Endothelial cell (in vitro differentiated cells): ENCODE data around the gene SLC12A8. TPM values are rescaled to one million over a fixed set of nuclear protein-coding genes. Genes with fewer than 3 reads are reported as not detected.

ENCODE experiments used
- DNase-seq: peaks from one replicate; pipeline ENCODE4 v3.0.0; 2021; ENCODE audit warnings: low spot score
- H3K27ac Mint-ChIP-seq: one replicate; pipeline ENCODE4 v1.8.0; 2021; ENCODE audit warnings: mixed read lengths, inconsistent platforms; ENCODE audit not compliant: unreplicated experiment
- H3K27me3 Mint-ChIP-seq: one replicate; pipeline ENCODE4 v1.8.0; 2021; ENCODE audit warnings: mild to moderate bottlenecking, moderate library complexity, mixed read lengths, inconsistent platforms; ENCODE audit not compliant: unreplicated experiment
- H3K36me3 Mint-ChIP-seq: one replicate; pipeline ENCODE4 v1.8.0; 2021; ENCODE audit warnings: mild to moderate bottlenecking, low read depth, mixed read lengths, inconsistent platforms; ENCODE audit not compliant: unreplicated experiment
- H3K4me1 Mint-ChIP-seq: one replicate; pipeline ENCODE4 v1.8.0; 2021; ENCODE audit warnings: mild to moderate bottlenecking, mixed read lengths, inconsistent platforms; ENCODE audit not compliant: unreplicated experiment
- H3K4me3 Mint-ChIP-seq: one replicate; pipeline ENCODE4 v1.8.0; 2021; ENCODE audit warnings: mild to moderate bottlenecking, mixed read lengths, inconsistent platforms; ENCODE audit not compliant: unreplicated experiment
- H3K9me3 Mint-ChIP-seq: one replicate; pipeline ENCODE4 v1.8.0; 2021; ENCODE audit warnings: mixed read lengths, inconsistent platforms; ENCODE audit not compliant: unreplicated experiment
- total RNA-seq: library from RNA; stranded (reverse); fragmentation: NEBNext Ultra II Directional; extraction: Animal tissue kit (Norgen Biotek cat#: 25700); gene quantifications from one replicate; pipeline ENCODE4 v1.2.1, GENCODE V29; 2021; ENCODE audit not compliant: unreplicated experiment
- TF ChIP-seq, protein P1 (sequence below): fragments of 200-600 bp; sonication (generic); IDR thresholded peaks from one replicate; pipeline ENCODE4 v1.5.0; 2021; ENCODE audit warnings: antibody characterized with exemption; ENCODE audit not compliant: unreplicated experiment

SLC12A8 gene
- total RNA-seq, 1 donor from 2014 or later, result 0.54 TPM

DNA sequence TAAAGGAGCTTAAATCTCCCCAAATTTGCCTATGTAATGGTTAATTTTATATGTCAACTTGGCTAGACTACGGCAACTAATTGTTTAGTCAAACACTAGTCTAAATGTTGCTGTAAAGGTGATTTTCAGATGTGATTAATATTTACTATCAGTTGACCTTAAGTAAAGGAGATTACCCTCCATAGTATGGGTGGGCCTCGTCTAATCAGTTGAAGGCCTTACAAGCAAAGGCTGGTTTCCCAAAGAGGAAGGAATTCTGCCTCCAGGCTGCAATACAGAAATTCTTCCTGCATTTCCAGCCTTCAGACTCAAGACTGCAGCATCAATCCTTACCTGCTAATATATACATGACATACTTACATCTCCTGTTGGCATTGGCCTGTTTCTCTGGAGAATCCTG lies 23.6 kb downstream of the SLC12A8 start:
- no peak overlapping the region for H3K27ac Mint-ChIP-seq
- H3K4me1 Mint-ChIP-seq, result peaks cover 11% of the 10 kb centered on the region
- H3K36me3 Mint-ChIP-seq, result no peaks in the 10 kb centered on the region
- no peaks in the 10 kb centered on the region for H3K9me3 Mint-ChIP-seq
- H3K27me3 Mint-ChIP-seq, result peaks cover 4% of the 10 kb centered on the region
- DNase-seq, result no peak
- no peak overlapping the region for H3K4me3 Mint-ChIP-seq
- TF ChIP-seq, protein P1, sequence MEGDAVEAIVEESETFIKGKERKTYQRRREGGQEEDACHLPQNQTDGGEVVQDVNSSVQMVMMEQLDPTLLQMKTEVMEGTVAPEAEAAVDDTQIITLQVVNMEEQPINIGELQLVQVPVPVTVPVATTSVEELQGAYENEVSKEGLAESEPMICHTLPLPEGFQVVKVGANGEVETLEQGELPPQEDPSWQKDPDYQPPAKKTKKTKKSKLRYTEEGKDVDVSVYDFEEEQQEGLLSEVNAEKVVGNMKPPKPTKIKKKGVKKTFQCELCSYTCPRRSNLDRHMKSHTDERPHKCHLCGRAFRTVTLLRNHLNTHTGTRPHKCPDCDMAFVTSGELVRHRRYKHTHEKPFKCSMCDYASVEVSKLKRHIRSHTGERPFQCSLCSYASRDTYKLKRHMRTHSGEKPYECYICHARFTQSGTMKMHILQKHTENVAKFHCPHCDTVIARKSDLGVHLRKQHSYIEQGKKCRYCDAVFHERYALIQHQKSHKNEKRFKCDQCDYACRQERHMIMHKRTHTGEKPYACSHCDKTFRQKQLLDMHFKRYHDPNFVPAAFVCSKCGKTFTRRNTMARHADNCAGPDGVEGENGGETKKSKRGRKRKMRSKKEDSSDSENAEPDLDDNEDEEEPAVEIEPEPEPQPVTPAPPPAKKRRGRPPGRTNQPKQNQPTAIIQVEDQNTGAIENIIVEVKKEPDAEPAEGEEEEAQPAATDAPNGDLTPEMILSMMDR, result no peak

DNA sequence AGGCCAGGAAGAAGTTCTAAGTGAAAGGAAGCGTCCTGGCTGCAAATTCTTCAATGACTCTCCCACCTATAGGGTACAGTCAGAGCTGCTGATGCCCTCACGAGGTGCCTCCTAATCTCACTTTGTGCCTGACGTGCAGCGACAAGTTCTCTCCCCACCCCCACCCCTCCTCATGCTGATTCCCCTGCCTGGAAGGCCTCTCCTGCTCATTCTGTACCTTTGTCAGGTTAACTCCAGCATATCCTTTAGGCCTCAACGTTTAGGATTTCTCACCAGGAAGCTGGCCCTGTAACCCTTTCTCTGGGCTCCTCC lies 25.0 kb downstream of the SLC12A8 start:
- H3K27me3 Mint-ChIP-seq, result peaks cover 4% of the 10 kb centered on the region
- DNase-seq, result no peak
- H3K9me3 Mint-ChIP-seq, result no peaks in the 10 kb centered on the region
- H3K27ac Mint-ChIP-seq, result no peak overlapping the region
- TF ChIP-seq, protein P1, result no peak
- H3K4me1 Mint-ChIP-seq, result peaks cover 8% of the 10 kb centered on the region
- no peaks in the 10 kb centered on the region for H3K36me3 Mint-ChIP-seq
- H3K4me3 Mint-ChIP-seq, result no peak overlapping the region

DNA sequence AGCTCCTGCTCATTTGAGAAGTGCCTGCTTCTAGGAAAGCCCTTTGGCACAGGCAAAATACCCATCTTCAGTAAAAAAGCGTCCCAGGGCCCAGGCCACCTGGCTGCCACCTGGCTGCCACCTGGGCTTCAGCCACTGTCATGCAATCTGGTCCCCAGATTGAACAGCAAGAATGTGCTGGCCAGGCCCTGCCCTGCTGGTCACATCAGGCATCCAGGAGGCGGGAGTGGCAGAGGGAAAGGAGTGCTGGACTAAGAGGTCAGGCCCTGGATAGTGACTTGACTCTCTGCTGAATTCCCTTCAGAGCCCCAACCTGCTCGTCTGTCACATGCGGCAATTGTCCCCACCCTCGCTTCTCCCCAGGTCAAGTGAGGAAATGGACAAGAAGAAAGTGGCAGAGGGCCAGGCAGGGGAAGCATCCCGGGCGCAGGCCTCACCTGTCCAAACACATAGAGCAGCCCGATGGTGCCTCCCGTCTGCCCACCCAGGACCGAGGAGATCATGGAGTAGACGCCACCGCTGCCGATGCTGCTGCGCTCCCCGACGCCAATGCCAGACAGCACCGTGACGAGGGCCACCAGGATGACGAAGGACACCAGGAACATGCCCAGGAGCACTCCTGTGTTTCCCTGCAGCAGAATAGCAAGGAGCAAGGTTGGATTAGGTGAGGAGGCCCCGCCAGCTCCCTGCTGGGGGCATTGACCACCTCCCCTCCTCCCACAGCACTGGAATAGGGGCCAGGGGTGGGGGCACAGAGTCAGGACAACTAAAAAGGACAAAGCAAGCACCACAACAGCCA lies 25.5 kb downstream of the SLC12A8 start:
- H3K4me1 Mint-ChIP-seq, result peaks cover 3% of the 10 kb centered on the region
- no peaks in the 10 kb centered on the region for H3K9me3 Mint-ChIP-seq
- no peak overlapping the region for H3K27ac Mint-ChIP-seq
- H3K4me3 Mint-ChIP-seq, result no peak overlapping the region
- DNase-seq, result no peak
- TF ChIP-seq, protein P1, result no peak
- no peaks in the 10 kb centered on the region for H3K36me3 Mint-ChIP-seq
- H3K27me3 Mint-ChIP-seq, result peaks cover 4% of the 10 kb centered on the region

DNA sequence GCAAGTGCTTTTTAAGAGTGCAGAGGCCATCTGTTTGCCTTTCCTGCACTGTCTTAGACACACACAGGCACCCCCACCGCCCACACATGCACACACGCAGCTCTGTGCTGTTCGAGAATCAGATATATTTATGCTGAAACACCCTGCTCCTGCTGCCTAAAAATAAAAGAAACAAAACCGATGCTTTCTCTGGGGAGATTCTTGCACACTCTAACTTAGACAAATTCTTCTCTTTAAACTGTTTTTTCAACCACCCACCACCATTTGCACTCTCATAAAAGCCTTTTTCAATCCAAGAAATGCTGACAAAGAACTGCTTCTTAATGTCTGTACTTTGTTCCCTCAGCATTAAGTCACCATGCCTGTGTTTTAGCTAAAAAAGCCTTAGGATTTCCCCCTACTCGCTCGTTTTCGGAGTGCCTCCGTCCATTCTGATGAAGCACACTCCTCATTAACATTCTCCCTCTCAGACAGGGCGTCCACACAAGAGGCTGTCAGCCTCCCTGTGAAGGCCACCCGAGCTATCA lies 26.2 kb downstream of the SLC12A8 start:
- Mint-ChIP-seq H3K4me1 (no peaks in the 10 kb centered on the region), H3K9me3 (no peaks in the 10 kb centered on the region), H3K27ac (no peak overlapping the region), H3K36me3 (no peaks in the 10 kb centered on the region), H3K4me3 (no peak overlapping the region), H3K27me3 (peaks cover 4% of the 10 kb centered on the region)
- TF ChIP-seq, protein P1, result no peak
- no peak for DNase-seq

DNA sequence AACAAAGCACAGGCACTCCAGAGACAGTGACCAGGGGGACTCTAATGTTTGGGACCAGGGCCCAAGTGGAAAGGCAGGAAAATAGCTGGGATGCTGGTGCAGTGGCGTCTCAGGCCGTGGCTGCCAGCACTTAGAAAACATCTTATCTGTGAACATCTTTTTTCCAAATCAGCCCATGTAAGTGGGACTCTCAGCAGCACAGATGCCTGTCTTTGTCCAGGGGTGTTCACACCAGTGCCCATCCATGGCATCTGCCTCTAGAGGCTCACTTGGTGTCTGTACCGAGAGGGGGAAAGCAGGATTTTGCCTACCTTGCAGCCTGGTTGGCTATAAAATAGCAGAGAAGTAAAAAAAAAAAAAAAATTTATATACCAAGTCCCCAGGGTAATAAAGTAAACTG lies 26.7 kb downstream of the SLC12A8 start:
- TF ChIP-seq, protein P1, result no peak
- H3K9me3 Mint-ChIP-seq, result no peaks in the 10 kb centered on the region
- H3K4me1 Mint-ChIP-seq, result no peaks in the 10 kb centered on the region
- H3K27ac Mint-ChIP-seq, result no peak overlapping the region
- peaks cover 1% of the 10 kb centered on the region for H3K27me3 Mint-ChIP-seq
- no peak overlapping the region for H3K4me3 Mint-ChIP-seq
- DNase-seq, result no peak
- no peaks in the 10 kb centered on the region for H3K36me3 Mint-ChIP-seq
